NCI-H1694 treated with DMSO at 0.1 percent for 48 hours (cell line): ENCODE data around the gene CD163.
A peak's percentile ranks its signal among the peaks of the same experiment; 100 is the strongest.
"Not testable (repeated sequence)": the region's sequence is repeated elsewhere in the genome, so short reads cannot be mapped to it uniquely, and the experiment has no call there.

Experiments
- DNase-seq: peaks from one replicate; lab custom pipeline; 2025; lab: John Stamatoyannopoulos, UW

CD163 gene

GRCh38 chr12:7503686-7504415 is at the start of gene CD163:
Gene CD163, minus strand, starts transcription at chr12:7503777. Its CDS starts 87 bp downstream, at chr12:7503690.
- DNase-seq = no peak

- no peak for DNase-seq
These were observed 39.2 kb upstream of the CD163 start for GRCh38 chr12:7542813-7543212.

DNA sequence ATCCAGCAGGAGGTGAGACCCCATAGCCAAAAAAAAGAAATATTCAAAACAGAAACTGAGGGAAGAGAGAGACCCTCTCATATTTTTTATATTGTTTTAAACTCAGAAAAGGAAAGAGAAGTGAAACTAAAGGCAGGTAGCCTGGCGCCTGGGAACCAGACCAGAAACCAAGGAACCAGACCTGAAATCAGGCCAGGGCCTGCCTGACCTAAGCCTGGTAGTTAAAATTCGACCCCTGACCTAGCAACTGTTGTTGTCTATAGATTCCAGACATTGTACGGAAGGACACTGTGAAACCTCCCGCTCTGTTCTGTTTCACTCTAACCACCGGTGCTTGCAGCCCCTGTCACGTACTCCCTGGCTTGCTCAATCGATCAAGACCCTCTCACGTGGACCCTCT is 38.5 kb upstream of the CD163 start:
- no peak for DNase-seq

DNA sequence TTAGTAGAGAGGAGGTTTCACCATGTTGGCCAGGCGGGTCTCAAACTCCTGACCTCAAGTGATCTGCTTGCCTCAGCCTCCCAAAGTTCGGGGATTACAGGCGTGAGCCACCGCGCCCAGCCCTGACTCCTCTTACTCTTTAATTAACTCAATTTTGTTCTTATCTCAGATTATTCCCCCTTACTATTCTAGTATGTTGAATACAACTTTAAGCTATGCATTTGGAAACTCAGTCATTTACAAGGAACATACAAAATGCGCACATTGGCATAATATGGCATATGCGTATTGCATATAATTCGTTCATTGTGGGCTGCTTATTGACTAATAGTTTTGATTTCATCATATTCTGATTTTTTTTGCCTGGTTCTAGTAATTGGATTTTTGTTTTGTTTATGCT is 10.8 kb upstream of the CD163 start:
- DNase-seq = no peak

- DNase-seq = no peak
These were observed 9.0 kb upstream of the CD163 start for GRCh38 chr12:7512553-7512952.

DNA sequence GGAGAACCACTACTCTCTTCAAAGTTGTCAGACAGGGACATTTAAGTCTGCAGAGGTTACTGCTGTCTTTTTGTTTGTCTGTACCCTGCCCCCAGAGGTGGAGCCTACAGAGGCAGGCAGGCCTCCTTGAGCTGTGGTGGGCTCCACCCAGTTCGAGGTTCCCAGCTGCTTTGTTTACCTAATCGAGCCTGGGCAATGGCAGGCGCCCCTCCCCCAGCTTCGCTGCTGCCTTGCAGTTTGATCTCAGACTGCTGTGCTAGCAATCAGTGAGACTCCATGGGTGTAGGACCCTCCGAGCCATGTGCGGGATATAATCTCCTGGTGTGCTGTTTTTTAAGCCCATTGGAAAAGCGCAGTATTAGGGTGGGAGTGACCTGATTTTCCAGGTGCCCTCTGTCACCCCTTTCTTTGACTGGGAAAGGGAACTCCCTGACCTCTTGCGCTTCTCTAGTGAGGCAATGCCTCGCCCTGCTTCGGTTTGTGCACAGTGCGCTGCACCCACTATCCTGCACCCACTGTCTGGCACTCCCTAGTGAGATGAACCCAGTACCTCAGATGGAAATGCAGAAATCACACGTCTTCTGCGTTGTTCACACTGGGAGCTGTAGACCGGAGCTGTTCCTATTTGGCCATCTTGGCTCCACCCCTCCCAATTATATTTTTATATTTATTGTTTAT is 6.4 kb upstream of the CD163 start:
- DNase-seq = not testable (repeated sequence)

GRCh38 chr12:7502612-7503011 is 965 bp downstream of the CD163 start:
- no peak for DNase-seq

GRCh38 chr12:7501031-7501588 is 2.5 kb downstream of the CD163 start:
- no peak for DNase-seq

DNA sequence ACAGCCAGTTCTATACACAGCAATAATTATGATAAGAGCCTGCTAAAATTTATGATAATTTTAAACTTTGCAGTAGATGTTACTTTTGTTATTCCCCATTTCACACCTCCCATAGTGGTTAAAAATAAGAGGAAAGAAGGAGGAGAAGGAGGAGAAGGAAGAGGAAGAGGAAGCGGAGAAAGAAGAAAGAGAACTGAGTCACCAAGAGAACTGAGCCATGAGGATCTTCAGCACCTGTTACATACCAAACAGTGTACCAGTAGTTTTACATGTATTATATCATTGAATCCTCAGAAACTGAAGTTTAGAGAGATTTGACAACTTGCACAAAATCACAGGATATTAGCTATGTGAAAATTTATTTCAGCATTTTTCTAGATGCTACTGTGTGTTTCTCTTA is 3.9 kb downstream of the CD163 start:
- DNase-seq = no peak

- DNase-seq = no peak
These were observed 4.8 kb downstream of the CD163 start for GRCh38 chr12:7498809-7499208.

- DNase-seq = no peak
These were observed 5.9 kb downstream of the CD163 start for GRCh38 chr12:7497661-7498060.

DNA sequence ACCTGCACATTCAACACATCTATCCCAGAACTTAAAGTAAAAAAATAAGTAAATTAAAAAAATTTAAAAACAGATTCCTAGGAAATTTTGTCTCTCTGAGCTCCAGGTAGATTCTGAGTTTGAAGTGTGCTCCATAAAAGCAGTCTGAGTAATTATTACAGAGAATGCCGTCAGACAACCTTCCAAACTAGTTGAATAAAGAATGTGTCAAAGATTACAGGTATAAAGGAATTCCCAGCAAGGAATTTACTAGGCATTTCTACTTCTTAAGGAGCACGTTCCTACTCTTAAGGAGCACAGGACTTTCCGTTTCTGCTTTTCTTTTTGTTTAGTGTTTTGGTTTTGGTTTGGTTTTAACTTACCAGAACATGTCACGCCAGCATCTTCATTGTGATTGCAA is 7.1 kb downstream of the CD163 start:
- no peak for DNase-seq

DNA sequence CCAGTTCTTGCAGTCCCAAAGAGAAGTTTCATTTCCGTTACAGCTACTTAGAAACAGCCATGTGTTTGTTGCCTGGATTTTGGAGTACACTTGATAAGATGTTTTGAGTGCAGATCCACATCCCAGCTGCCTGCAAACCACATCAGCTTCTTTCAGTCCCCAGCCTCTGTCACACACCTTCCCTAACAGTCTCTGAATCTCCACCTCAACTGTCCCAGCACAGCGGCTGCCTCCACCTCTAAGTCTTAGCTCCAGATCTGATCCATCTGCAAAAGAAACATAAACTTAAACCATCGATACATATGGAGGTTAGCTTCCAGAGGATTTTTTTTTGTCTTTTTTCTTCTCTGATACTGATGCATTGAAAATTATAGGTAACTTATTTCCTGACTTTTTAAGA is 8.4 kb downstream of the CD163 start:
- no peak for DNase-seq

- DNase-seq = no peak
These were observed 10.6 kb downstream of the CD163 start for GRCh38 chr12:7493006-7493405.

DNA sequence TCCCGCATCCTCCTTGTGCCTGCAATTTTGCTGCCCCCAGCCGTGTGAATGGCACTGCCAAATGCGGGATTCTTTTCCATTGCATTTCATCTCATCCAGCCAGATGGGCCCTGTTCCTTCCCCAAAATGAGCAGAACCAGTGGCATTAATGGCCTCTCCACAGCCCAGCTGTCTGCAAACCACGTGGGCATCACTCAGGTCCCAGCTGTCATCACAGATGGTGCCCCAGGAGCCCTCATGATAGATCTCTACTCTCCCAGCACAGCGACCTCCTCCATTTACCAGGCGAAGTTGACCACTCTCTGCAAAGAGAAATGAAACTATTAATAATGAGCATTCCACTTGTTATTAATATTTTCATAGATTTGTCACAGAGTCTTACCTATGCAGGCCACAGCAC is 17.1 kb downstream of the CD163 start:
- DNase-seq = peak; percentile 26

DNA sequence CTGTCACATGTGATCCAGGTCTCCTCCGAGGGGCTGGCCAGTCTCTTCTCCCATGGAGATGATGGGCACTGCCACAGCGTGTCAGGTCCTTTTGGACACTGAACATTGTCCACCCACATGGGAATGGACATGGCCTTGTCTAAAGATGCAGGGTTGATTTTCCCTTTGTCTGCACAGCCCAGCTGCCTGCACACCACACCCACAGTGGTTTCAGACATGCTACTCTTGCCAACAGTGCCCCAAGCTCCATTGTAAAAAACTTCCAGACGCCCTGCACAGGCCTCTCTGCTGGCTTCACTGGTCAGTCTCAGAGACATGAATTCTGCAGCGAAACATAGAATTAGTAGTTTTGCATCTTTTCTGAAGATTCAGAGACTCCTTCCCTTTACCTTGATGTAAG is 18.5 kb downstream of the CD163 start:
- no peak for DNase-seq

DNA sequence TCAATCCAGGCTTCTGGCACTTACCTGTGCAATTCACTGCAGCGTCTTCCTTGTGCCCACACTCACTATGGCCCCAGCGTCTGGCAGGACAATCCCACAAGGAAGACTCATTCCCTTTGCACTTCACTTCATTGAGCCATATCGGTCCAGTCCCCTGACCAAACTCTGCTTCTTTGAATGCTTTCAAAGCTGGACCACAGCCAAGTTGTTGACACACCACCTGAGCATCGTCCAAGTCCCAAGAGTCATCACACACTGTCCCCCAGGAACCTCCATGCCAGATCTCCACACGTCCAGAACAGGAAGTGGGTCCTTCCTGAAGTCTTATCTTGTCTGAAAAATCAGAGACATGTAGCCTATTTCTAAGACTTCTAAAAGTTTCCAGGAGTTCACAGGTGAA is 20.2 kb downstream of the CD163 start:
- no peak for DNase-seq

- no peak for DNase-seq
These were observed 23.8 kb downstream of the CD163 start for GRCh38 chr12:7479771-7480170.

DNA sequence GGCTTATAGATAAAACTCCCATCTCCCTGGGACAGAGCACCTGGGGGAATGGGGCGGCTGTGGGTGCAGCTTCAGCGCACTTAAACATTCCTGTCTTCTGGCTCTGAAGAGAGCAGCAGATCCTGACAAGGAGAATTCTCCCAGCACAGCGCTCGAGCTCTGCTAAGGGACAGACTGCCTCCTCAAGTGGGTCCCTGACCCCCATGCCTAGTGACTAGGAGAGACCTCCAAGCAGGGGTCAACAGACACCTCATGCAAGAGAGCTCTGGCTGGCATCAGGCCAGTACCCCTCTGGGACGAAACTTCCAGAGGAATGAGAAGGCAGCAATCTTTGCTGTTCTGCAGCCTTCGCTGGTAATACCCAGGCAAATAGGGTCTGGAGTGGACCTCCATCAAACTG is 31.5 kb downstream of the CD163 start:
- DNase-seq = no peak

GRCh38 chr12:7460375-7461259 is 43.0 kb downstream of the CD163 start:
- peak; percentile 44 for DNase-seq

GRCh38 chr12:7459973-7460372 is 43.6 kb downstream of the CD163 start:
- no peak for DNase-seq

DNA sequence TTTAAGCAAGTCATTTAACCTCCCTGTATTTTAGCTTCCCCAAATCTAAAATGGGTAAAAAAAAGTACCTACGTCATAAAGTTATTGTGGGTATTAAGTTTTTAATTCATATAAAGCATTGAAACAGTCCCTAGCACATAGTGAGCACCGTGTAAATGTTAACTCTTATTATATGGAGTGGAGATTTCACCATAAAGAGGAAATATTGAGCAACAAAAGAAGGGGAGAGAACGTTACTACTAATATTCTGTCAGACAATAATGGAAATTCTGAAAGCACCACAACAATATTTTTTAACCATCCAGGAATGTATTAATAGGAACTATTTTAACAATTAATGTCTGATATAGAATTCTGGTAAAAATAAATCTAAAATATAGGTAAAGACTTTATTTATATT is 51.8 kb downstream of the CD163 start:
- DNase-seq = no peak

DNA sequence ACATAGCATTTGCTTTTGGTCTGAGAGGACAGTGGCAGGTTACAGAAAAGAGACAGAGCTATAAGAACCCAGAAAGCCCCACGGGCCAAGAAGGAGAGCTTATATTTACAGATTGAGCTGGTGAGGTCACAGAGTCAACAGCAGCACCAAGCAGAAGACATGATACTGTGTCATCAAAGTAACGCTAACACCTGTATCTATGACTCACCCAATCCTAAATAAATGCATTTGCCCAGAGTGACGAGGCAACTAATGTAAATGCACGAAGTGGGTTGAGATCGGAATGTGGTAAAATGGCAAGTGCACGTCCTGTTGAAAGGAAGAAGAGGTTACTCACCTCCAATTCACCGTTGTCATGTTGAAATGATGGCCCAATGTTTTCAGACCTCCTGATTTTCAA is 52.9 kb downstream of the CD163 start:
- no peak for DNase-seq
